GM19372 (cell line): ENCODE measurements around the gene CLCN2.

Experiments
- ATAC-seq: cut with Tn5 transposase; IDR thresholded peaks from one replicate; pipeline ENCODE4 v1.9.1; 2021; ENCODE audit warnings: mild to moderate bottlenecking, low read depth, moderate library complexity; ENCODE audit not compliant: unreplicated experiment

The CLCN2 gene

GRCh38 chr3:184361932-184362667 is 695 bp upstream of the CLCN2 start:
- no peak for ATAC-seq

- peak; percentile 3 for ATAC-seq
Observed at GRCh38 chr3:184360929-184361531, 375 bp downstream of the CLCN2 start.

GRCh38 chr3:184360070-184360928 is 1.1 kb downstream of the CLCN2 start:
- no peak for ATAC-seq

GRCh38 chr3:184359610-184360009 is 1.8 kb downstream of the CLCN2 start:
- ATAC-seq, result no peak

GRCh38 chr3:184358921-184359350 is 2.5 kb downstream of the CLCN2 start:
- ATAC-seq, result no peak

- no peak for ATAC-seq
Observed at GRCh38 chr3:184358124-184358767, 3.2 kb downstream of the CLCN2 start.

GRCh38 chr3:184357248-184358123 is 3.9 kb downstream of the CLCN2 start:
- ATAC-seq, result no peak

GRCh38 chr3:184355261-184356040 is 6.0 kb downstream of the CLCN2 start:
- ATAC-seq, result no peak

GRCh38 chr3:184354754-184355153 is 6.7 kb downstream of the CLCN2 start:
- no peak for ATAC-seq

GRCh38 chr3:184354121-184354728 is 7.2 kb downstream of the CLCN2 start:
- ATAC-seq, result peak; percentile 49

GRCh38 chr3:184353546-184353941 is 7.9 kb downstream of the CLCN2 start:
- no peak for ATAC-seq

- no peak for ATAC-seq
Observed at GRCh38 chr3:184352897-184353545, 8.4 kb downstream of the CLCN2 start.

GRCh38 chr3:184352149-184352785 is 9.1 kb downstream of the CLCN2 start:
- no peak for ATAC-seq

- ATAC-seq, result no peak
Observed at GRCh38 chr3:184351511-184352148, 9.8 kb downstream of the CLCN2 start.

- no peak for ATAC-seq
Observed at GRCh38 chr3:184350618-184351017, 10.8 kb downstream of the CLCN2 start.

GRCh38 chr3:184349563-184350470 is 11.6 kb downstream of the CLCN2 start:
- ATAC-seq, result no peak
